Left kidney (tissue), 8 donors: Measurements from ENCODE around the gene ABL2. TPM values are rescaled to one million over a fixed set of nuclear protein-coding genes. Genes with fewer than 3 reads are reported as not detected.
"Not testable (repeated sequence)": the region's sequence is repeated elsewhere in the genome, so short reads cannot be mapped to it uniquely, and the experiment has no call there.

Experiments used
- DNase-seq: peaks from one replicate; pipeline ENCODE4 v3.0.0-alpha.2; 2013
- long read RNA-seq, 8 donors: transcript quantifications; one replicate each; lab custom pipeline, GENCODE V29; 2026
- polyA plus RNA-seq: library from polyadenylated mRNA; unstranded; fragments of 120-200 nt; gene quantifications from one replicate; pipeline ENCODE4 v1.2.1, GENCODE V29; 2013; ENCODE audit not compliant: insufficient read length

The ABL2 gene
- 13.5 TPM for polyA plus RNA-seq
- long read RNA-seq, donor 1, full-length matches to known transcripts: 3 of 3 reads
- long read RNA-seq, donor 1, partial matches to known transcripts: 0 of 3 reads
- long read RNA-seq, donor 1, other reads (novel, unspliced or antisense): 0 of 3 reads
- long read RNA-seq, donor 2: 0 reads
- long read RNA-seq, donor 3, partial matches to known transcripts: 0 of 1 reads
- long read RNA-seq, donor 3, other reads (novel, unspliced or antisense): 0 of 1 reads
- long read RNA-seq, donor 4: 0 reads
- long read RNA-seq, donor 5, full-length matches to known transcripts: 1 of 1 reads
- long read RNA-seq, donor 5, partial matches to known transcripts: 0 of 1 reads
- long read RNA-seq, donor 5, other reads (novel, unspliced or antisense): 0 of 1 reads
- long read RNA-seq, donor 6: 0 reads
- long read RNA-seq, donor 7, partial matches to known transcripts: 5 of 5 reads
- long read RNA-seq, donor 7, other reads (novel, unspliced or antisense): 0 of 5 reads
- long read RNA-seq, donor 8: 0 reads

DNA sequence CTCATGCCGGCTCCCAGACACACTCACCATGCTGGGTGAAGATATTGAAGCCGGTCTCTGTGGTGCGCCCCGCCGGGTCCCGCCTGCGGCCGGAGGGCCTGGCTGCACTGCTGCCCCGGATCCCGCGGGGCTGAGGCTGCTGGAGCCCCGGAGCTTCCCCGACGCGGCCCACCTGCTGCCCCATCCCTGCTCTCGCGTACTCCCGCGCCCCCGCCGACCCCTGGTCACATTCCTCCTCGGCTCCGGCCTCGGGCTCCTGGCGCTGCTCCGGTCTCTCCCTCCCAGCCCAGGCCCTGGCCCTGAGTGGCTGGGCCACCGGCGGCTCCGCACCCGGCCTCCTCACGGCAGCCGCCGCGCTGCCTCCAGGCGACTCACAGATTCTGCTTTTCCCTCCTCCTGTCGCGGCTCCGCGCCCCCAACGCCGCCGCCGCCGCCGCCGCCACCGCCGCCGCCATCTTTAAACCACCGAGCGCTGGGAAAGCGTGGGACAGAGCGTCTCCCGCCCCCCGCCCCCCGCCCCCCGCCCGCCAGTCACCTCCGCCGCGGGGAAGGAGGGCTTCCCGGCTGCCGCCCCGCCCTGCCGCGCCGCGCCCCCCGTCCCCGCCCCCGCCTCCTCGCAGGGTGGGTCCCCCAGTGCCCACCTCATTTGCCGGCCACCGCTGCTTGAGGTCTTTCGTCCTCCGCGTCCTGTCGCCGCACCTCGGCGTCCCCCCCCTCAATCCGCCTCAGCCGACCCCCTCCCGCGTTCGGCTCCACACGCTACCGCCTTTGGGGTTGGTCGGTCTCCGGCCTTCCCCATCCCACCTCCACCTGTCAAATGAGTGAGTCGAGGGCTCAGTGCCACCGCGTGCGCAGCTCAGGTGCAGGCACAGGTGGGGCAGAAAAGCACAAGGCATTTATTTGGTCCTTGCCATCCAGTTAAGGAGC, at the start of gene ABL2:
Gene ABL2, minus strand, starts transcription at position 464 of the 927 bp plus-strand sequence. Its CDS starts 280 bp downstream, at position 184.
- peak; percentile 59 for DNase-seq

- DNase-seq: no peak
Measured at GRCh38 chr1:179278920-179279319, 49.4 kb upstream of the ABL2 start.

- not testable (repeated sequence) for DNase-seq
Measured at GRCh38 chr1:179274424-179274823, 44.9 kb upstream of the ABL2 start.

- DNase-seq: no peak
Measured at GRCh38 chr1:179269071-179269470, 39.6 kb upstream of the ABL2 start.

GRCh38 chr1:179264507-179264906, 35.0 kb upstream of the ABL2 start:
- no peak for DNase-seq

GRCh38 chr1:179263121-179263520, 33.6 kb upstream of the ABL2 start:
- DNase-seq: no peak

- no peak for DNase-seq
Measured at GRCh38 chr1:179262183-179262582, 32.7 kb upstream of the ABL2 start.

DNA sequence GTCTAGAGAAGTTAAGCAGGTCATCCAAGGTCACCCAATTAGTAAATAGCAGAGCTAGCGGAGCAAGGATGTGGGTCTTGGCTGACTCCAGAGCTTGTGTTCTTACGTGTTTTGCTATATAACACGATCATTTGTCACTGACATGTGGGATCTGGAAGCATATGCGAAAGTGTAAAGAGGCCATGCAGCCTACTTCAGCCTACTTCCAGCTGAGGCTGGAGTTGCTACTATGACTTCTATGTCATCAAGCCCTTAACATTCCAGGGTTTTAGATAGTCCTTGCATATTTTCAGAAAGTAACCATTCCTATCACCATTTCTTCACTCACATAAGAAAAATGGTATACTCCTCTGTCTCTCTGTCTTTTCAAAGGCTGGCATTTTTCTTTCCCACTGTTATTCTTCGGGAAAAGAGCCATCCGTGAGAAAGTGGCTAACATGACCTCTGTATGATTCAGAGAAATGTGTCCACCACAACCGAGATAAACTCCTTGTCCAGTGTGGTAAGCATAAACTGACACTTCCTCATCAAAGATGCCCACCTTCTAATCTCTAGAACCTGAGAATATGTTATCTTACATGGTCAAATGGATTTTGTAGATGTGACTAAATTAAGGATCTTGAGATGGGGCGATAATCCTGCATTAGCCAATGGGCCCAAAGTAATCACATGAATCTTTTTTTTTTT, 24.0 kb upstream of the ABL2 start:
- no peak for DNase-seq

DNA sequence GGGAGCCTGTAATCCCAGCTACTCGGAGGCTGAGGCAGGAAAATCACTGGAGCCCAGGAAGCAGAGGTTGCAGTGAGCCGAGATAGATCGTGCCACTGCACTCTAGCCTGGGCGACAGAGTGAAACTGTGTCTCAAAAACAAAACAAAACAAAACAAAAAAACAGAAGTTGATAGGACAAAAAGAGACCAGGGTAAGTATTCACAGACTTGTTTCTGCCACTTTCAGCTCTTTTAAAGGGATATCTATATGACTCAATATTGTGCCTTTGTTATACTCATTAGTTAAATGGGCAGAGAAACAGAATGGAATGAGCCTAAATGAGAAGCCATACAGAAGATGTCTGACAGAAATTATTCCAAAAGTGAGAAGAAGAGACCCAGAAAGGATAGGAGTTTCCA, 23.1 kb upstream of the ABL2 start:
- no peak for DNase-seq

- no peak for DNase-seq
Measured at GRCh38 chr1:179251675-179252074, 22.2 kb upstream of the ABL2 start.

- DNase-seq: no peak
Measured at GRCh38 chr1:179247923-179248322, 18.4 kb upstream of the ABL2 start.

DNA sequence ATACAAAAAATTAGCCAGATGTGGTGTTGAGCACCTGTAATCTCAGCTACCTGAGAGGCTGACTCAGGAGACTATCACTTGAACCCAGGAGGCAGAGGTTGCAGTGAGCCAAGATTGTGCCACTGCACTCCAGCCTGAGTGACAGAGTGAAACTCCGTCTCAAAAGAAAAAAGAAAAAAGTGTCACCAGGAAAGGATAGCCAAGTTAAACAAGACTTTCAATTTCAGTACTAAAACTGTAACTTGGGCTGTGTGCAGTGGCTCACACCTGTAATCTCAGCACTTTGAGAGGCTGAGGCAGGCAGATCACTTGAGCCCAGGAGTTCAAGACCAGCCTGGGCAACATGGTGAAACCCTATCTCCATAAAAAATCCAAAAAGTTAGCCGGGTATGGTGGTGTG, 15.9 kb upstream of the ABL2 start:
- not testable (repeated sequence) for DNase-seq

DNA sequence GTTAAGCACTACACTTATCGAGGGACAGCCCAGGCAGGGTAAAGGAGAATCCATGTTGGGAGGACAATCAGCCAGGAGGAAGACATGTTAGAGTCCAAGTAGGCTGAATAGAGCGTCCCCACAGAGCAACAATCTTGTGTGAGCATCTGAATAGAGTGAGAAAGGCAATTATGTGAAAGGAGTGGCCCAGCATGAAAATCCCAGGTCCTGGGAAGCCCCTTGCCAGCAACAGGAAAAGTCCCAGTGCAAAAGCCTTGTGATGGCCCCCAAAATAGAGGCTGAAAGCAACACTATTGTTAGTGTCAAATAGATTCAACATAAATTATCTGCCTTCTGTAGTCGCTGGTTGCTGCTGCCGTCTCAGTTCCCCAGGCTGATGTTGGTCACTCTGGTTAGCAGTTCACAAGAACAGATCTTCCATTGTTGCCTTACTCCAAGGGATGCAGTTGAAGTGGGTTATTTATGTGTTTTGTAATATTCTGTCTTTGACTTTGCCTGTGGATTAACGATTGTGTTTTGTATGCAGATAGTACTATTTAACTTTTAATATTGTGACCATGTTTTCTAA, 12.1 kb upstream of the ABL2 start:
- DNase-seq: no peak

- no peak for DNase-seq
Measured at GRCh38 chr1:179237222-179237621, 7.7 kb upstream of the ABL2 start.

GRCh38 chr1:179234863-179235262, 5.4 kb upstream of the ABL2 start:
- DNase-seq: no peak

GRCh38 chr1:179231923-179232322, 2.4 kb upstream of the ABL2 start:
- no peak for DNase-seq

GRCh38 chr1:179230721-179231120, 1.2 kb upstream of the ABL2 start:
- DNase-seq: no peak

GRCh38 chr1:179230251-179230650, 774 bp upstream of the ABL2 start:
- DNase-seq: no peak

DNA sequence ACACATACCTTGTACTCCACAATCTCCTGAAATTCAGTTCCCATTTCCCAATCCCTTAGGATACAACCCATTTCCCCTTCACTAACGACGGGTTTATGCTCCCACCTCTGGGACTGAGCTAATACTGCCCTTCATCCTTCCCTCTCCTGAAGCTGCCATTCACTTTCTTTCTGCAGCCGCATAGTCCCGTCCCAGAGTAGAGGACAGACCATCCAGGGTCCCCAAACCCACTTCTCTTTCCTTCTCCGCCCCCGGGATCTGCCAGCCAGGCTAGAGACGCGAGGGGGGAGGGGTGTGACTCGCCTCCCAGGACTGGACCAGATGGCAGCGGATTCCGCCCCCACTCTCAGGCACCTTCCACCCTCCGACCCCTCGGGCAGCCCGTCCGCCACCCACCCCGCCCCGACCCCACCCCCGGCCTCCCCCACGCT, 679 bp downstream of the ABL2 start:
- DNase-seq: peak; percentile 47

GRCh38 chr1:179226738-179227137, 2.7 kb downstream of the ABL2 start:
- no peak for DNase-seq

DNA sequence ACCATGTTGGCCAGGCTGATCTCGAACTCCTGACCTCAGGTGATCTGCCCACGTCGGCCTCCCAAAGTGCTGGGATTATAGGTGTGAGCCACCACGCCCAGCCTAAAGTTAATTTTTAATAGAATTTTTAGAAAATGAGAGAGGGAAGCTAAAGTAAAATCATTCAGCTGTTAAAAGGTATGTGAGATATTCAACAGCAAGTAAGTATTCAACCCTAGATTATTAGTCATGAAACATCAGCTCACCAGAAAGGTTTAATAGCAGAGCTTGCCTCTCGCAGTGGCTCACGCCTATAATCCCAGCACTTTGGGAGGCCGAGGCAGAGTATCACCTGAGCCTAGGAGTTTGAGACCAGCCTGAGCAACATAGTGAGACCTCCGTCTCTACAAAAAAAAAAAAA, 5.0 kb downstream of the ABL2 start:
- not testable (repeated sequence) for DNase-seq

GRCh38 chr1:179221121-179221520, 8.4 kb downstream of the ABL2 start:
- DNase-seq: not testable (repeated sequence)
